ENCODE measurements around the gene SEC63.

Gene SEC63

GRCh38 chr6:107970255-107970654 is 12.2 kb upstream of the SEC63 start:
- H3K79me2 ChIP-seq (ENCODE audit: insufficient read depth, low read length): no peaks in the 10 kb centered on the region
- H4K20me1 ChIP-seq (ENCODE audit: insufficient read depth, low read length): no peaks in the 10 kb centered on the region
- H3K9ac ChIP-seq (ENCODE audit: low read length): no peak overlapping the region
- H3K27me3 ChIP-seq (ENCODE audit: insufficient read depth, low read length): no peaks in the 10 kb centered on the region
- H3K9me2 ChIP-seq (ENCODE audit: low read depth, low read length): no peaks in the 10 kb centered on the region
- no peaks in the 10 kb centered on the region for H3K36me3 ChIP-seq (ENCODE audit: insufficient read depth, low read length)
- H2AFZ ChIP-seq (ENCODE audit: low read length): no peak overlapping the region
- H3F3A ChIP-seq (ENCODE audit: insufficient read depth, low read length): no peaks in the 10 kb centered on the region
- H3K4me3 ChIP-seq (ENCODE audit: low read depth, low read length, poor library complexity, severe bottlenecking): no peak overlapping the region
- no peaks in the 10 kb centered on the region for H3K9me3 ChIP-seq (ENCODE audit: low read length)
- no peak overlapping the region for H3K27ac ChIP-seq (ENCODE audit: low read depth, low read length, poor library complexity, severe bottlenecking)
- no peak overlapping the region for H3K4me2 ChIP-seq (ENCODE audit: low read length)
- H3K4me1 ChIP-seq (ENCODE audit: insufficient read depth, low read length, severe bottlenecking): no peaks in the 10 kb centered on the region
- TF ChIP-seq CTCF (IDR thresholded peaks at IDR 0.05; ENCODE audit: low read length) (no peak), EZH2 (IDR thresholded peaks at IDR 0.05; ENCODE audit: borderline replicate concordance, low read length) (no peak)

- no peaks in the 10 kb centered on the region for H3K79me2 ChIP-seq (ENCODE audit: insufficient read depth, low read length)
- H3K36me3 ChIP-seq (ENCODE audit: insufficient read depth, low read length): no peaks in the 10 kb centered on the region
- no peaks in the 10 kb centered on the region for H3K27me3 ChIP-seq (ENCODE audit: insufficient read depth, low read length)
- H3K27ac ChIP-seq (ENCODE audit: low read depth, low read length, poor library complexity, severe bottlenecking): no peak overlapping the region
- no peak overlapping the region for H3K4me3 ChIP-seq (ENCODE audit: low read depth, low read length, poor library complexity, severe bottlenecking)
- H3F3A ChIP-seq (ENCODE audit: insufficient read depth, low read length): no peaks in the 10 kb centered on the region
- no peaks in the 10 kb centered on the region for H3K9me3 ChIP-seq (ENCODE audit: low read length)
- H3K4me2 ChIP-seq (ENCODE audit: low read length): no peak overlapping the region
- no peaks in the 10 kb centered on the region for H3K4me1 ChIP-seq (ENCODE audit: insufficient read depth, low read length, severe bottlenecking)
- no peaks in the 10 kb centered on the region for H4K20me1 ChIP-seq (ENCODE audit: insufficient read depth, low read length)
- H3K9ac ChIP-seq (ENCODE audit: low read length): no peak overlapping the region
- TF ChIP-seq EZH2 (IDR thresholded peaks at IDR 0.05; ENCODE audit: borderline replicate concordance, low read length): no peak
- H3K9me2 ChIP-seq (ENCODE audit: low read depth, low read length): no peaks in the 10 kb centered on the region
- H2AFZ ChIP-seq (ENCODE audit: low read length): no peak overlapping the region
Measured at GRCh38 chr6:107968081-107968480, 10.1 kb upstream of the SEC63 start.

GRCh38 chr6:107965746-107966145 is 7.7 kb upstream of the SEC63 start:
- no peaks in the 10 kb centered on the region for H3K9me2 ChIP-seq (ENCODE audit: low read depth, low read length)
- H3K4me1 ChIP-seq (ENCODE audit: insufficient read depth, low read length, severe bottlenecking): no peaks in the 10 kb centered on the region
- no peaks in the 10 kb centered on the region for H3K9me3 ChIP-seq (ENCODE audit: low read length)
- H3K27me3 ChIP-seq (ENCODE audit: insufficient read depth, low read length): no peaks in the 10 kb centered on the region
- no peak overlapping the region for H3K4me2 ChIP-seq (ENCODE audit: low read length)
- H3K4me3 ChIP-seq (ENCODE audit: low read depth, low read length, poor library complexity, severe bottlenecking): no peak overlapping the region
- H3K27ac ChIP-seq (ENCODE audit: low read depth, low read length, poor library complexity, severe bottlenecking): no peak overlapping the region
- H2AFZ ChIP-seq (ENCODE audit: low read length): no peak overlapping the region
- no peaks in the 10 kb centered on the region for H4K20me1 ChIP-seq (ENCODE audit: insufficient read depth, low read length)
- H3K36me3 ChIP-seq (ENCODE audit: insufficient read depth, low read length): no peaks in the 10 kb centered on the region
- no peaks in the 10 kb centered on the region for H3F3A ChIP-seq (ENCODE audit: insufficient read depth, low read length)
- H3K9ac ChIP-seq (ENCODE audit: low read length): no peak overlapping the region
- TF ChIP-seq CTCF (IDR thresholded peaks at IDR 0.05; ENCODE audit: low read length) (no peak), EZH2 (IDR thresholded peaks at IDR 0.05; ENCODE audit: borderline replicate concordance, low read length) (no peak)
- H3K79me2 ChIP-seq (ENCODE audit: insufficient read depth, low read length): no peaks in the 10 kb centered on the region

- no peak overlapping the region for H3K27ac ChIP-seq (ENCODE audit: low read depth, low read length, poor library complexity, severe bottlenecking)
- no peak overlapping the region for H3K9ac ChIP-seq (ENCODE audit: low read length)
- H3K4me3 ChIP-seq (ENCODE audit: low read depth, low read length, poor library complexity, severe bottlenecking): no peak overlapping the region
Measured at GRCh38 chr6:107962723-107963122, 4.7 kb upstream of the SEC63 start.

More at GRCh38 chr6:107962723-107963122, 4.7 kb upstream of the SEC63 start:
- Histone ChIP-seq H3K9me2 (ENCODE audit: low read depth, low read length) (no peaks in the 10 kb centered on the region), H3K79me2 (ENCODE audit: insufficient read depth, low read length) (no peaks in the 10 kb centered on the region), H3K4me2 (ENCODE audit: low read length) (no peak overlapping the region), H3F3A (ENCODE audit: insufficient read depth, low read length) (no peaks in the 10 kb centered on the region), H2AFZ (ENCODE audit: low read length) (no peak overlapping the region), H3K4me1 (ENCODE audit: insufficient read depth, low read length, severe bottlenecking) (no peaks in the 10 kb centered on the region), H3K27me3 (ENCODE audit: insufficient read depth, low read length) (no peaks in the 10 kb centered on the region), H3K36me3 (ENCODE audit: insufficient read depth, low read length) (no peaks in the 10 kb centered on the region), H3K9me3 (ENCODE audit: low read length) (no peaks in the 10 kb centered on the region), H4K20me1 (ENCODE audit: insufficient read depth, low read length) (no peaks in the 10 kb centered on the region)
- TF ChIP-seq CTCF (IDR thresholded peaks at IDR 0.05; ENCODE audit: low read length): no peak
- no peak for TF ChIP-seq EZH2 (IDR thresholded peaks at IDR 0.05; ENCODE audit: borderline replicate concordance, low read length)

All from OCI-LY1 (cell line).